Midbrain (tissue), 1 donor: ENCODE measurements around the gene CDH2.
"Not testable (repeated sequence)": the region's sequence is repeated elsewhere in the genome, so short reads cannot be mapped to it uniquely, and the experiment has no call there.

ENCODE experiments used
- DNase-seq: peaks from one replicate; lab custom pipeline; 2025; lab: John Stamatoyannopoulos, UW

Gene CDH2

GRCh38 chr18:27921392-27921791 is 255.5 kb downstream of the CDH2 start:
- no peak for DNase-seq

GRCh38 chr18:27920836-27921235 is 256.1 kb downstream of the CDH2 start:
- no peak for DNase-seq

- not testable (repeated sequence) for DNase-seq
These were observed 270.7 kb downstream of the CDH2 start for GRCh38 chr18:27906189-27906588.

GRCh38 chr18:27903906-27904305 is 273.0 kb downstream of the CDH2 start:
- DNase-seq: no peak

- no peak for DNase-seq
These were observed 275.3 kb downstream of the CDH2 start for GRCh38 chr18:27901424-27902226.
